ENCODE data around the gene ANXA2. TPM values are rescaled to one million over a fixed set of nuclear protein-coding genes. Genes with fewer than 3 reads are reported as not detected.
A peak's percentile ranks its signal among the peaks of the same experiment; 100 is the strongest.

Gene ANXA2
- total and polyA plus RNA-seq, 2 experiments from 2014 or later: 202 to 225 TPM

- peak overlapping the region; percentile 92 for H3K4me3 ChIP-seq
- H3K27ac Mint-ChIP-seq: no peak overlapping the region; the same call in 1 of the 2 replicates
- peaks cover 15% of the 10 kb centered on the region for H3K27me3 Mint-ChIP-seq (ENCODE audit: insufficient read depth, low read depth, poor library complexity)
- peak overlapping the region; percentile 88; the same call in 1 of the 2 replicates for H3K27ac ChIP-seq (ENCODE audit: low read depth)
- H4K20me1 ChIP-seq (replicated peaks; ENCODE audit: insufficient read depth): peaks cover 12% of the 10 kb centered on the region; the same call in 1 of the 2 replicates
- no peaks in the 10 kb centered on the region for H3K9me2 ChIP-seq (ENCODE audit: insufficient read depth)
- peak; percentile 84 for DNase-seq (ENCODE audit: low spot score)
- H3K9me3 Mint-ChIP-seq: no peaks in the 10 kb centered on the region
- no peaks in the 10 kb centered on the region for H3K36me3 ChIP-seq (ENCODE audit: insufficient read depth)
- H3K36me3 Mint-ChIP-seq (ENCODE audit: low read depth): no peaks in the 10 kb centered on the region; the same call in 1 of the 3 replicates
- H3K4me2 ChIP-seq: peak overlapping the region; percentile 83
- H3K4me1 Mint-ChIP-seq: peaks cover 64% of the 10 kb centered on the region
- peak; percentile 56 for ATAC-seq
- peak overlapping the region; percentile 83 for H3K4me3 Mint-ChIP-seq
- H3K79me2 ChIP-seq (replicated peaks; ENCODE audit: insufficient read depth): peaks cover 45% of the 10 kb centered on the region
- peaks cover 20% of the 10 kb centered on the region for H3K27me3 ChIP-seq (ENCODE audit: insufficient read depth)
- peaks cover 52% of the 10 kb centered on the region for H3K4me1 ChIP-seq (ENCODE audit: insufficient read depth)
- H2AFZ ChIP-seq: peak overlapping the region; percentile 88; the same call in 1 of the 2 replicates
- peaks cover 6% of the 10 kb centered on the region; the same call in 1 of the 2 replicates for H3F3A ChIP-seq (replicated peaks; ENCODE audit: low read depth)
- TF ChIP-seq NANOG (IDR thresholded peaks at IDR 0.05; ENCODE audit: borderline replicate concordance) (no peak), REST (IDR thresholded peaks at IDR 0.05; ENCODE audit: unreplicated experiment) (no peak), CTCF (conservative IDR thresholded peaks at IDR 0.05; ENCODE audit: low read depth in 2 of 2) (no peak), JUNB (IDR thresholded peaks at IDR 0.05; ENCODE audit: unreplicated experiment) (no peak), EZH2phosphoT487 (IDR thresholded peaks at IDR 0.05; ENCODE audit: unreplicated experiment) (no peak), CREB1 (CRISPR knock-in tag; IDR thresholded peaks at IDR 0.05; ENCODE audit: low read depth) (no peak), STAT1 (IDR thresholded peaks at IDR 0.05; ENCODE audit: unreplicated experiment) (no peak)
Observed at GRCh38 chr15:60396958-60397771, 621 bp downstream of the ANXA2 start.

- Mint-ChIP-seq H3K27me3 (ENCODE audit: insufficient read depth, low read depth, poor library complexity) (peaks cover 12% of the 10 kb centered on the region), H3K4me1 (peaks cover 67% of the 10 kb centered on the region), H3K9me3 (no peaks in the 10 kb centered on the region), H3K4me3 (peak overlapping the region; percentile 83), H3K27ac (no peak overlapping the region), H3K36me3 (ENCODE audit: low read depth) (no peaks in the 10 kb centered on the region; the same call in 1 of the 3 replicates)
- peaks cover 12% of the 10 kb centered on the region; the same call in 1 of the 2 replicates for H4K20me1 ChIP-seq (replicated peaks; ENCODE audit: insufficient read depth)
- peak overlapping the region; percentile 83 for H3K4me2 ChIP-seq
- DNase-seq (ENCODE audit: low spot score) (no peak), ATAC-seq (no peak)
- peaks cover 6% of the 10 kb centered on the region; the same call in 1 of the 2 replicates for H3F3A ChIP-seq (replicated peaks; ENCODE audit: low read depth)
- H3K9me2 ChIP-seq (ENCODE audit: insufficient read depth): no peaks in the 10 kb centered on the region
- H3K4me3 ChIP-seq: peak overlapping the region; percentile 92
- no peak overlapping the region for H3K27ac ChIP-seq (ENCODE audit: low read depth)
- H3K79me2 ChIP-seq (replicated peaks; ENCODE audit: insufficient read depth): peaks cover 49% of the 10 kb centered on the region
- peaks cover 58% of the 10 kb centered on the region for H3K4me1 ChIP-seq (ENCODE audit: insufficient read depth)
- no peak overlapping the region for H2AFZ ChIP-seq
- H3K36me3 ChIP-seq (ENCODE audit: insufficient read depth): no peaks in the 10 kb centered on the region
- peaks cover 20% of the 10 kb centered on the region for H3K27me3 ChIP-seq (ENCODE audit: insufficient read depth)
- no peak for TF ChIP-seq EZH2 (IDR thresholded peaks at IDR 0.05; ENCODE audit: low read depth, unreplicated experiment)
- no peak for TF ChIP-seq STAT1 (IDR thresholded peaks at IDR 0.05; ENCODE audit: unreplicated experiment)
- no peak for TF ChIP-seq POLR2AphosphoS5 (IDR thresholded peaks at IDR 0.05; ENCODE audit: low read depth)
- TF ChIP-seq ZNF114 (CRISPR knock-in tag; IDR thresholded peaks at IDR 0.05): no peak
Observed at GRCh38 chr15:60396560-60396957, 1.2 kb downstream of the ANXA2 start.

All from GM23338 (cell line).